GOT3 (cell line): ENCODE results near the gene ZCCHC24.

ENCODE experiments used
- DNase-seq: peaks from one replicate; lab custom pipeline; 2025; ENCODE audit warnings: mixed read lengths; lab: John Stamatoyannopoulos, UW

The ZCCHC24 gene

DNA sequence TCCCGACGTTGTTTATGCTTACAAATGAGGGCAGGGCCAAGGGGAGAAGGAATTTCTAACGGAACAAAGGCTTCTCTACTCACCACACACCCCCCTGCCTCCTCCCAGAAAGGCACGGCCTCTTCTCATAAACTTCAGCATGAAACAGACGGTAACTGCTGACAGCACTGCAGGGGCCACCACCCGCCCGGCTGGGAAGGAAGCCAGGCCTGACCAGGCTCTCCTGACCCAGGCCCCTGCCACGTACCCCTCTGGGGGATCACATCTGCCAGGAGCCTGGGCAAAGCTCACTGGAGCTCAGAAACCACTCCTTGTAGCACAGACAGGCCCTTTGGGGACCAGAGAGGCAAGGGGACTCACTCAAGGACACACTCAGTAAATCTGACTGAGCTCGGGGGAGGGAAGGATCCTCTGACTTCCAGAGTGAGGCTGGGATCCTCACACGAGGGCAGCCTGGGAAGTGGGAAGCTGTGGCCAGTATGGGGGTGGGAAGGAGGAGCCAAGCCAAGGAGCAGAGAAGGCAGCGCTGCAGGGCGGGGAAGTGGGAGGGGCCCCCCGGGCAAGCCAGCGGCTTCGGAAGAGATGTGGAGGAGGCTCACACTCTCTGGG is 46.1 kb downstream of the ZCCHC24 start:
- peak; percentile 89 for DNase-seq

- DNase-seq: no peak
These were observed 46.8 kb downstream of the ZCCHC24 start for GRCh38 chr10:79398642-79399041.

DNA sequence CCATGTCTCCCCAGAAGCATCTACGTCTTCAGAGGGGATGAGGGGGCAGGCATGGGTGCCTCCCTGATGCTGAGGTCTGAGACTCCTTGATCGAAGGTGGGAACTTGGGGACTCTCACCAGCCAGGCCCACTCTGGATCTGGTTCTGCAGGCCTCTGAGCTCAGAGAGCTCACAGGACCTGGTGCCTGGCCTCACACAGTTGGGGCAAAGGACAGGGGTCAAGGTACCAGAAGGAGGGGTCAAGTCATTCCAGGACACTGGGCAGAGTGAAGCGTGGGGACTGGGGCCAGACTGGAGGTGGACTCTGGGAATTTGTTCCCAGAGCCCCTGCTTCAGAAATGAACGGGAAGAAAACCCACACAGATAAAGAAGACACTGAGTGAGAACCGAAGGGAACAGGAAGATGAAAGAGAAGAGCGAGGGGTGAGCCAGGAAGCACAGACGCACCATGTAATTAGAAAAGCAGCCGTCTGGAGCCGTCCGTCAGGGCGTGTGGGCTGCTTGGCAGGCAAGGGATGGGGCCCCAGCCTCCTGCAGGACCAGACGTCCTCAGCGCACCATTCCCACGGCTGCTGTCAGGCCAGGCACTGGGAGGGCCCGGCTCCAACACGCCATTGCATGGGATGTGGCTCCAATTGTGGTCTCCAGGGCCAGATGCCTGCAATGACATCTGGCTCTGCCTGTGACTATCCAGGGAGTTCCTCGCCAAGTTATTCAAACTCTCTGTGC is 47.7 kb downstream of the ZCCHC24 start:
- no peak for DNase-seq

GRCh38 chr10:79397051-79397450 is 48.4 kb downstream of the ZCCHC24 start:
- DNase-seq: no peak

DNA sequence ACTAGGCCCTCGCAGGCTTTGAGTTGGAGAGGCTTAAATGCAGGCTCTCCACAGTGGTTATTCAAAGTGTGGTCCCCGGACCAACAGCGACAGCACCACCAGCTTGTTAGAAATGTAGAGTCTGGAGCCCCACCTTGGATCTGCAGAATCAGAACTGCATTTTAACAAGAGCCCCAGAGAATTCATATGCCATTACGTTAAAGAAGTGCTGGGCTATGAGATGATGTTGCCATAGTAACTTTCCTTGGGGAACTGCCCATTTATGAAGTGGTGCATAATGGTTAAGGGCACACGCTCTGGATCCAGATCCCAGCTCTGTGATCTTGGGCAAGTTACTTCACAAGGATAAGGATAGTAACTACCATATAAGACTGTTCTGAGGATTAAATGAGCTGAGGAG is 48.9 kb downstream of the ZCCHC24 start:
- no peak for DNase-seq

DNA sequence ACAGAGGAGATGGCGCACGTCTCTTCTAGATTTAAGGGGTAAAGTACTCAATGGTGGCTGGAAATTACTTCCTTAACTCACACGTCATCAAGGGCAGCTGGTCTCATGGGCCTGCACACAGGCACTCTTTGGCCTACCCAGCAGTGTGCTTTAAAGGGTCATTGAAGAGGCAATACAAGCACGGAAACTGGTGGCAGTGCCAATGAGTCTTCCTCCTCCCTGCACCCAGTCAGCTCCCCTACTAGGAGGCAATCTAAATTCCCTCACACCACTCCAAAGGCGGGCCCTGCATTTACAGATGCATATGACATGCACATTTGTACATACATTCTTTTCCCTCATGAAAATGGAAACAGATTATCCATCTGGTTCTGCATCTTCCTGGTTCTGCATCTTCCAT is 50.8 kb downstream of the ZCCHC24 start:
- DNase-seq: no peak

DNA sequence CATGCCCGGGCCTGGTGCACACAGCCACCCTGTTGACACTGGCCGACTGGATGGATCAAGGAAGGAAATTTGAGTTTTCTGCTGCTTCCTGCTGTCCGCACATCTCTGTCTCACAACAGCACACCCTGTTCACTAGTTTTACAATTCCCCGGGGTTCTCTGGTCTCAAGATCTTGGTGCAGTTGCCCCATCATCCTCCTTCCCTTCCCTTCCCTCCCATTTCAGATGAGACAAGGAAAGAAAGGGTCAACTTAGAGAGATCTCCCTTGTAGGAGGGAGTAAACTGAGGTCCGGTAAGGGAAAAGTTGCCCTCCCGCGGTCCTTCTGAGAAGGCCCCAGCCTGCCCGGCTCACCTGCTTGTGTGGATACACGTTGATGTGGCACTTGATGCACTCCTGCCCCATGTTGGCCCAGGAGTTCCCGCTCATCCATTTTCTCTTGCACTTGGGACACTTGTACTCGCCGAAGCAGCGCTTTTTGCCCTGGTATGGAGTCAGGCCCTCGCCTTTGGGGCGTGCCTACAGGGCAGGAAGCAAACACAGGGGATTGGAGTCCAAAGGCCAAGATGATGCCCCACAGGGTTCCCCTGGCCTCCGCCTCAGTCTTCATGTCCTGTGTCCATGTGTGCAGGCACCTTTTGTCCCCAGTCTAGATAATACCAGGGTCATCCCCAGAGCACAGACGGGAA is 51.4 kb downstream of the ZCCHC24 start:
- no peak for DNase-seq

GRCh38 chr10:79393221-79393923 is 52.1 kb downstream of the ZCCHC24 start:
- no peak for DNase-seq

GRCh38 chr10:79392506-79393176 is 52.8 kb downstream of the ZCCHC24 start:
- DNase-seq: no peak

GRCh38 chr10:79392020-79392398 is 53.4 kb downstream of the ZCCHC24 start:
- DNase-seq: no peak

GRCh38 chr10:79391231-79392019 is 54.0 kb downstream of the ZCCHC24 start:
- no peak for DNase-seq

- no peak for DNase-seq
These were observed 54.7 kb downstream of the ZCCHC24 start for GRCh38 chr10:79390551-79391229.

- DNase-seq: no peak
These were observed 55.4 kb downstream of the ZCCHC24 start for GRCh38 chr10:79390057-79390456.

GRCh38 chr10:79387974-79388850 is 57.2 kb downstream of the ZCCHC24 start:
- no peak for DNase-seq

DNA sequence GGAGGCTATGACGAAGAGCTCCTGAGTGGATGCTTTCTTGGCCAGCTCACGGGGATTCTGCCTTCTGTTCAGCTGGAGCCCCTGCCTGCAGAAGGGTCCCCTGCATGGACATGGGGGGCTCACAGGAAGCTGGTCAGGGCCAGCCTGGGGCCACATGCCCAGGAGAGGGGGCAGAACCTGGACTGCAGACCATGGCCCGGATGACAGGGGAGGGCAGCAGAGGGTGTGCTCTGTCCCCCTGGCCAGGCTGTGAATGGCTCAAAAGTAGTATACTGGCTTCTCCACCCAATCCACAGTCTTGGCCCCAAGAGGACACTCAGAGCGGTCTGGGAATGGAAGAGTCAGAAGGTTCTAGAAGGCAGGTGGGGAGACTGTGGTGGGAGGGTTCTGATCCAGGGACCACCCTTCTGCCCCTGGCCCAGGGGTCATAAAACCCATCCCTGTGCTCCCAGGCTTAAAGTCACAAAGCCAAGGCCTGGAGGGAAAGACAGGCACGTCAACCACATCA is 57.9 kb downstream of the ZCCHC24 start:
- no peak for DNase-seq

- DNase-seq: no peak
These were observed 58.6 kb downstream of the ZCCHC24 start for GRCh38 chr10:79386637-79387465.

DNA sequence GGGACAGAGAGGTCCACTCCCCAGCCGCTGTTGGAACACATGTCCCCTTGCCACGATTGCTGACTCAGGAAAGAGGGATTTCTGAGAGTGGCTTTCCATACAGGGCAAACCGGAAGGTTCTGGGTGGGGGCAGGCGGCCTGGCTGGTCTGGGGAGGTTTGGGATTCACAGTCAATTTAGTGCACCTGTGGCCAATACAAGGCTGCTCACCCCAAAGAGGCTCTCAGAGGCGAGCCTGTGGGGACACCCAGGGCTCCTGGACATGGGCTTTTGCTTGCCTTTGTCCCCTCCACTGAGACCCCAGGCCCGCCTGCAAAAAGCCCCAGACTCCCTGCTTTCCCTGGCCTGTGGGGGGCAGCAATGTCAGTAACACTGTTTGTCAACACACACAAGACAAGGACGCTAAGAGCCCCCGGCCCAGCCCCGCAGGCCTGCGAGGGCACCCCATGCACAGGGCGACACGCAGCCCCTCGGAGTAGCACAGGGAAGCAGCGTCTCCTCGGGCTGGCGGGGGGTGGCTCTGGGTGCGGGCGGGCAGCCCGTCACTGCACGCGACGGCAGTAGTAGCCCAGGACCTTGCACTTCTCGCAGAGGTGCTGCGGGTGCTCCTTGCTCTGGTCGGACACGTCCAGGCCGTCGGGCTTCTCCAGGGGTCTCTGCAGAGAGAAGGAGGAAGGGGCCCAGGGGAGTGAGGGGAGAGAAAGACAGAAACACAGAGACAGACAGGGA is 59.5 kb downstream of the ZCCHC24 start:
- no peak for DNase-seq

GRCh38 chr10:79385392-79385795 is 60.0 kb downstream of the ZCCHC24 start:
- DNase-seq: no peak
